Measurements from ENCODE around the gene ADM2.

ADM2 gene

GRCh38 chr22:50526834-50527801 is 45.8 kb downstream of the ADM2 start:
- TF ChIP-seq L3MBTL2 (conservative IDR thresholded peaks at IDR 0.05) (no peak), TARDBP (IDR thresholded peaks at IDR 0.05) (no peak), LEF1 (IDR thresholded peaks at IDR 0.05; ENCODE audit: borderline replicate concordance) (no peak), HDGF (IDR thresholded peaks at IDR 0.05; ENCODE audit: borderline replicate concordance) (no peak), ELF4 (IDR thresholded peaks at IDR 0.05) (no peak), ZNF384 (IDR thresholded peaks at IDR 0.05) (no peak), PKNOX1 (IDR thresholded peaks at IDR 0.05) (no peak; the same call in 1 of the 2 replicates), FOXK2 (IDR thresholded peaks at IDR 0.05) (no peak), FOXM1 (IDR thresholded peaks at IDR 0.05; ENCODE audit: borderline replicate concordance) (no peak), SUZ12 (IDR thresholded peaks at IDR 0.05) (no peak), ARNT (IDR thresholded peaks at IDR 0.05) (no peak), BHLHE40 (IDR thresholded peaks at IDR 0.05; ENCODE audit: borderline replicate concordance) (no peak), FOXA1 (IDR thresholded peaks at IDR 0.05) (no peak), NFRKB (IDR thresholded peaks at IDR 0.05) (no peak), SP1 (IDR thresholded peaks at IDR 0.05) (no peak), CTBP1 (IDR thresholded peaks at IDR 0.05; ENCODE audit: borderline replicate concordance) (no peak)
- no peak for DNase-seq (ENCODE audit: extremely low spot score)
- CTCF ChIA-PET: interaction anchor here (0.6 kb wide), 2 partner anchors 56 to 193 kb away, joined by 3 read pairs; partner anchors contain the start of gene CHKB
- POLR2A ChIA-PET: interaction anchor here (2.4 to 7.1 kb wide), 3 partner anchors 18 to 94 kb away, joined by 11 to 193 read pairs (median 59); partner anchors contain the start of genes LMF2, NCAPH2 and SYCE3

GRCh38 chr22:50527921-50528681 is 46.8 kb downstream of the ADM2 start:
- ChIA-PET CTCF (no interaction called here), POLR2A (interaction anchor here (0.6 to 7.1 kb wide), 2 partner anchors 19 kb away, joined by 3 to 193 read pairs; partner anchors contain the start of genes LMF2 and NCAPH2)
- no peak for DNase-seq (ENCODE audit: extremely low spot score)
- TF ChIP-seq LEF1 (IDR thresholded peaks at IDR 0.05; ENCODE audit: borderline replicate concordance) (no peak), HDGF (IDR thresholded peaks at IDR 0.05; ENCODE audit: borderline replicate concordance) (no peak), FOXA1 (IDR thresholded peaks at IDR 0.05) (no peak), FOXK2 (IDR thresholded peaks at IDR 0.05) (no peak), SUZ12 (IDR thresholded peaks at IDR 0.05) (no peak), FOXM1 (IDR thresholded peaks at IDR 0.05; ENCODE audit: borderline replicate concordance) (no peak), CTBP1 (IDR thresholded peaks at IDR 0.05; ENCODE audit: borderline replicate concordance) (no peak), PKNOX1 (IDR thresholded peaks at IDR 0.05) (no peak), NFRKB (IDR thresholded peaks at IDR 0.05) (no peak), L3MBTL2 (conservative IDR thresholded peaks at IDR 0.05) (no peak), TARDBP (IDR thresholded peaks at IDR 0.05) (no peak), BHLHE40 (IDR thresholded peaks at IDR 0.05; ENCODE audit: borderline replicate concordance) (no peak), ZNF384 (IDR thresholded peaks at IDR 0.05) (no peak), SP1 (IDR thresholded peaks at IDR 0.05) (no peak), ARNT (IDR thresholded peaks at IDR 0.05) (no peak), ELF4 (IDR thresholded peaks at IDR 0.05) (no peak)

GRCh38 chr22:50528682-50529415 is 47.5 kb downstream of the ADM2 start:
- 0 out of 2 replicates have a peak, but pooled peaks have one; percentile 27 for TF ChIP-seq L3MBTL2 (conservative IDR thresholded peaks at IDR 0.05)
- no peak for TF ChIP-seq FOXA1 (IDR thresholded peaks at IDR 0.05)
- no peak for DNase-seq (ENCODE audit: extremely low spot score)
- POLR2A ChIA-PET: interaction anchor here (0.6 kb wide), 1 partner anchor 20 kb away, joined by 3 read pairs; no protein-coding TSS in a partner anchor
- CTCF ChIA-PET: no interaction called here

GRCh38 chr22:50529416-50529896 is 48.1 kb downstream of the ADM2 start:
- CTCF ChIA-PET: no interaction called here
- TF ChIP-seq BHLHE40 (IDR thresholded peaks at IDR 0.05; ENCODE audit: borderline replicate concordance) (no peak), CTBP1 (IDR thresholded peaks at IDR 0.05; ENCODE audit: borderline replicate concordance) (no peak), SUZ12 (IDR thresholded peaks at IDR 0.05) (no peak), SP1 (IDR thresholded peaks at IDR 0.05) (no peak), TARDBP (IDR thresholded peaks at IDR 0.05) (no peak), LEF1 (IDR thresholded peaks at IDR 0.05; ENCODE audit: borderline replicate concordance) (no peak), PKNOX1 (IDR thresholded peaks at IDR 0.05) (no peak), L3MBTL2 (conservative IDR thresholded peaks at IDR 0.05) (no peak), ARNT (IDR thresholded peaks at IDR 0.05) (no peak), FOXA1 (IDR thresholded peaks at IDR 0.05) (no peak), ELF4 (IDR thresholded peaks at IDR 0.05) (no peak)
- no peak for DNase-seq (ENCODE audit: extremely low spot score)
- POLR2A ChIA-PET: no interaction called here

Measured in HEK293T (cell line).